GM10266 (cell line): ENCODE results near the gene DYNC2H1.

ENCODE experiments used
- DNase-seq: peaks from one replicate; pipeline ENCODE4 v3.0.0; 2012; ENCODE audit errors: extremely low spot score
- TF ChIP-seq, protein P1 (sequence below): IDR thresholded peaks from 2 replicates; pipeline ENCODE4 v1.5.1; 2012; ENCODE audit warnings: mild to moderate bottlenecking, low read depth; ENCODE audit not compliant: control insufficient read depth, insufficient read depth; ENCODE audit errors: missing control alignments

Gene DYNC2H1

DNA sequence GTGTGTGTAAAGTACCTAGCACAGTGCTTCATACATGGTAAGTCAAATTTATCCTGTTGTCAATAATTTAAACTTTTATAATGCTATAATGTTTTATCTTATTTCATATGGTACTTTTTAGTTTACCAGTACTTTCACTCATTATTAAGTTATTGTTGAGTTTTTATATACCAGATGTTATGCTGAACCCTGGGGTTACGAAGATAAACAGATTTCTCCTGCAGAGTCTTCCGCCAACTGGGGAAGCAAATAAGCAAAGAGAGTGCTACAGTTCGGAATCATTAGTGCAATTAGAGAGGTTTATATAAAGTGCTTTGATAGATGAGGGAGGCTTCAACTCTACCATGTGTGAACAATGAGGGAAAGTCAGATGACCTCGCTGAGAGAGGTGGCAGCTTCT, 362.3 kb downstream of the DYNC2H1 start:
- TF ChIP-seq, protein P1, sequence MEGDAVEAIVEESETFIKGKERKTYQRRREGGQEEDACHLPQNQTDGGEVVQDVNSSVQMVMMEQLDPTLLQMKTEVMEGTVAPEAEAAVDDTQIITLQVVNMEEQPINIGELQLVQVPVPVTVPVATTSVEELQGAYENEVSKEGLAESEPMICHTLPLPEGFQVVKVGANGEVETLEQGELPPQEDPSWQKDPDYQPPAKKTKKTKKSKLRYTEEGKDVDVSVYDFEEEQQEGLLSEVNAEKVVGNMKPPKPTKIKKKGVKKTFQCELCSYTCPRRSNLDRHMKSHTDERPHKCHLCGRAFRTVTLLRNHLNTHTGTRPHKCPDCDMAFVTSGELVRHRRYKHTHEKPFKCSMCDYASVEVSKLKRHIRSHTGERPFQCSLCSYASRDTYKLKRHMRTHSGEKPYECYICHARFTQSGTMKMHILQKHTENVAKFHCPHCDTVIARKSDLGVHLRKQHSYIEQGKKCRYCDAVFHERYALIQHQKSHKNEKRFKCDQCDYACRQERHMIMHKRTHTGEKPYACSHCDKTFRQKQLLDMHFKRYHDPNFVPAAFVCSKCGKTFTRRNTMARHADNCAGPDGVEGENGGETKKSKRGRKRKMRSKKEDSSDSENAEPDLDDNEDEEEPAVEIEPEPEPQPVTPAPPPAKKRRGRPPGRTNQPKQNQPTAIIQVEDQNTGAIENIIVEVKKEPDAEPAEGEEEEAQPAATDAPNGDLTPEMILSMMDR = no peak
- no peak for DNase-seq

DNA sequence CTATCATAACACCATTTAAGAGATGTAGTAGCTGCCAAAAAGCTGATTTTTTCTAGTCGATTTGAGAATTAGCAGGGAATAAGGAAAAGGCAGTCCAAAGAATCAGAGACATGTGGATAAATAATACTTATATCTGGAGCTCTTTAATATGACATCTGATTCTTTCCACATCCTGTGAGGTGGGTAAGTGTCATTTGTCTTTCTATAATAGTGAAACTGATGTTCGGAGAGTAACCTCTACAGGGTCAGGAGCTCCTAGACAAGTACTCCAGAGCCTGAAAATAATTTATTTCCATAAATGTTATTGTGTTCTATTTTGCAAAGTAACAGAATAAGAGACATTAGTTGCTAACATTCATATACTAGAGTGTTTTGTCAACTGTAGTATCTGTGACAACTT, 367.6 kb downstream of the DYNC2H1 start:
- no peak for DNase-seq
- TF ChIP-seq, protein P1 = no peak

DNA sequence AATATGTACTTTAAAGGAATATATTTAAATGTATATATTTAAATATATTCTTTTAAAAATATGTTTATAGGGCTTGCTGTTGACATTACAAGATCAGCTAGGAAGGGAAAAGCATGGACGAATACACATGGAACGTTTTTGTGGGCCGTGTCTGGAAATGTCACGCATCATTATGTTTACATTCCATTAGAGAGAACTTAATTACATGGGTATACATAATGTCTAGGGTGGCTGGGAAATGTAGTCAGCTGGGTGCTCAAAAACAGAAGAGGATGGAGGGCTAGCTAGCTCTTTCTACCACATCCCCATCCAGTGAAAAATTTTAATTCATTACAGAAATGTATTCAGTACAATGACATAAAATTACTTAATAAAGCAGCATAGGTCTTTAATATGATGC, 371.2 kb downstream of the DYNC2H1 start:
- TF ChIP-seq, protein P1 = no peak
- DNase-seq = no peak

DNA sequence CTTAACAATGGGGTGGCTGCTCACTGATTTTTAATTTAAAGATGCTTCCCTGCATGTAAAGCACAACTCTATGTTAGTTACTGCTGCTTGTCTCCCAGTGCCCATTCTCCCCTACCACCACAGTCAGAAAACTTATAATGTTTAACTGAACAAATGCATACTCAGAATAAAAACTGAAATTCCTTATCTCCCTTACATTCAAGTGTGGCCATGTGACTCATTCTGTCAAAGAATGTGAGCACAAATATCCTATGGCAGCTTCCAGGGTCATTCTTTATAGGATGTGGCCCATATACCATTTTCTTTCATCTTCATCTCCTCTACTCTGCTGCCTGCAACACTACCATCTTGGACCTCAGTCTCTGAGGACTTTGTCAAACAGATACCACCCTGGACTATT, 374.8 kb downstream of the DYNC2H1 start:
- no peak for DNase-seq
- TF ChIP-seq, protein P1 = no peak

DNA sequence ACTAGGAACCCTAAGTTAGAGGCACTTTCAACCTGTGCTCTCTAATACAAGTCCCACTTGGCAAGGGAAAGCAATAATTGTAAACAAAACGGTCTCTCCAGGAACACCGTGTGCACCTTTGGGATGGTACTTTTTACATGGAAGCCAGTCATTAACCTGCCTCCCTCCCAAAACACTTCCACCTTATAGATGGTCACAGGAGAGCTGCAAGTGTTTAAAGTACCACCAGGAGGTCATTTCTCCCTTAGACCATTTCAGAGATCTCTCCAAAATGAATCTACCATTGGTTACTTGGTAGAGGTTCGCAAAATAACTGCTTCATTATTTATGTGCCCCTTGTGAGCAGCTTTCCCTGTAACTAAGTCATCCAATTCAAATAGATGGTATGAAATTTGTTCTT, 375.3 kb downstream of the DYNC2H1 start:
- TF ChIP-seq, protein P1 = no peak

DNA sequence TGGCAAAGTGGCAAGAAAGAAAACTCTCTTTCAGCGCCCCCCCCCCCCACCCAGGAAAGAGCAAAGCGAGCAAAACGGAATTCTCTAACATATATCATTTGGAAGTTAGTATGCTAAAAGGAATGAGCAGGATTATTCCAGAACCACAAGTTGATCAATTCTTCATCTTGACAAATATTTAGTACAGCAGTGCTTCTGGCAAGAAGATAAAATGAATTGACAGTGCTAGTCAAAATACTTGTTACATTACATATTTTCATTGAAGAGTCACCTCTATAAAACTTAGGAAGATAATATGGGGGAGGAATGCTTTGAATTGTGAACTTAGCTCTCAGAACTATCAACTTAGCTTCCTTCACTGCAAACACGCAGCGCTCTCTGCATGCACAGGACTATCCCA, 377.4 kb downstream of the DYNC2H1 start:
- TF ChIP-seq, protein P1 = no peak
- DNase-seq = no peak

More for the DNA sequence above, 375.3 kb downstream of the DYNC2H1 start:
- no peak for DNase-seq

DNA sequence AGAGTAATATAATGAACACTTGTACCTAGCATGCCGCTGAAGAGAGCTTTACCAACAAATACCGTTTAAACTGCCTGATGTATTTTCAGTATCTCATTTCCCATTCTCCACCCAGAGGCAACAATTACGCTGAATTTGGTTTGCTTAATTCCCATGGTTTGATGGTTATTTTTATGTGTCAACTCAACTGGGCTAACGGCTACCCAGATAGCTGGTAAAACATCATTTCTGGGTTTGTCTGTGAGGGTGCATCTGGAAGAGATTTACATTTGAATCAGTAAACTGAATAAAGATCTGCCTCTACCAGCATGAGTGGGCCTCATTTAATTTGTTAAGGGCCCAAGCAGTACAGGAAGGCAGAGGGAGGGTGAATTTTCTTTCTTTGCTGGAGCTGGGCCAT, 377.9 kb downstream of the DYNC2H1 start:
- TF ChIP-seq, protein P1 = no peak
- no peak for DNase-seq
